HL-60 (cell line): Measurements from ENCODE around the gene DSG1.

Experiments
- CTCF ChIP-seq: IDR thresholded peaks from one replicate; pipeline ENCODE4 v1.5.1; 2011; ENCODE audit warnings: low read length, control low read depth, inconsistent platforms; ENCODE audit not compliant: insufficient read depth
- POLR2AphosphoS5 ChIP-seq: IDR thresholded peaks from 2 replicates; pipeline ENCODE4 v1.6.1; 2012; ENCODE audit warnings: low read depth
- REST ChIP-seq: IDR thresholded peaks from 2 replicates; pipeline ENCODE4 v1.6.1; 2012; ENCODE audit warnings: low read depth; ENCODE audit not compliant: insufficient replicate concordance

GRCh38 chr18:31369478-31369877 lies 51.5 kb downstream of the DSG1 start:
- TF ChIP-seq CTCF (no peak), POLR2AphosphoS5 (no peak), REST (no peak)
